Upper lobe of right lung (tissue), 1 donor: Measurements from ENCODE around the gene NAPB. TPM values are rescaled to one million over a fixed set of nuclear protein-coding genes. Genes with fewer than 3 reads are reported as not detected.
"Not testable (repeated sequence)": the region's sequence is repeated elsewhere in the genome, so short reads cannot be mapped to it uniquely, and the experiment has no call there.

Source experiments
- ATAC-seq: fragments of 200-7000 bp; cut with Tn5 transposase; one replicate; pipeline ENCODE4 v1.9.1; 2020; ENCODE audit warnings: mild to moderate bottlenecking, moderate library complexity
- DNase-seq: peaks from one replicate; pipeline ENCODE4 v3.0.0-alpha.2; 2020
- H3K27ac ChIP-seq: fragments of 200-600 bp; one replicate; pipeline ENCODE4 v1.8.0; 2022
- H3K27me3 ChIP-seq: fragments of 200-600 bp; one replicate; pipeline ENCODE4 v1.8.0; 2022; ENCODE audit warnings: mild to moderate bottlenecking
- H3K36me3 ChIP-seq: fragments of 200-600 bp; one replicate; pipeline ENCODE4 v1.8.0; 2022
- H3K4me1 ChIP-seq: fragments of 200-600 bp; one replicate; pipeline ENCODE4 v1.8.0; 2022
- H3K4me3 ChIP-seq: fragments of 200-600 bp; one replicate; pipeline ENCODE4 v1.8.0; 2022; ENCODE audit warnings: mild to moderate bottlenecking
- H3K9me3 ChIP-seq: fragments of 200-600 bp; one replicate; pipeline ENCODE4 v1.8.0; 2022
- CTCF ChIP-seq: fragments of 200-600 bp; IDR thresholded peaks from one replicate; pipeline ENCODE4 v1.8.0; 2022; ENCODE audit warnings: antibody characterized with exemption
- intact Hi-C: fragments of 100-400 bp; cut with DNase I; formaldehyde crosslinking; loops from one replicate; pipeline ENCODE4 v1.11.0; 2022
- long read RNA-seq: library from polyadenylated mRNA; unstranded; transcript quantifications from one replicate; pipeline ENCODE4 v2.0.0, GENCODE V29; 2021
- total RNA-seq: library from RNA; stranded (reverse); fragmentation: NEBNext Ultra II Directional; extraction: Animal tissue kit (Norgen Biotek cat#: 25700); gene quantifications from one replicate; pipeline ENCODE4 v1.2.1, GENCODE V29; 2021
- donor health status: DM: no; HTN: yes; CAD: no; lungs with severe emphysema.

Gene NAPB
- total RNA-seq = 10.8 TPM
- long read RNA-seq, transcript NAPB-201 (11 exons, 3,837 nt) = major isoform, 10 of 33 reads
- long read RNA-seq, transcript NAPB-202 (10 exons, 3,824 nt) = minor isoform, 6 of 33 reads
- long read RNA-seq, partial matches to known transcripts = 1 of 33 reads
- long read RNA-seq, other reads (novel, unspliced or antisense) = 16 of 33 reads

DNA sequence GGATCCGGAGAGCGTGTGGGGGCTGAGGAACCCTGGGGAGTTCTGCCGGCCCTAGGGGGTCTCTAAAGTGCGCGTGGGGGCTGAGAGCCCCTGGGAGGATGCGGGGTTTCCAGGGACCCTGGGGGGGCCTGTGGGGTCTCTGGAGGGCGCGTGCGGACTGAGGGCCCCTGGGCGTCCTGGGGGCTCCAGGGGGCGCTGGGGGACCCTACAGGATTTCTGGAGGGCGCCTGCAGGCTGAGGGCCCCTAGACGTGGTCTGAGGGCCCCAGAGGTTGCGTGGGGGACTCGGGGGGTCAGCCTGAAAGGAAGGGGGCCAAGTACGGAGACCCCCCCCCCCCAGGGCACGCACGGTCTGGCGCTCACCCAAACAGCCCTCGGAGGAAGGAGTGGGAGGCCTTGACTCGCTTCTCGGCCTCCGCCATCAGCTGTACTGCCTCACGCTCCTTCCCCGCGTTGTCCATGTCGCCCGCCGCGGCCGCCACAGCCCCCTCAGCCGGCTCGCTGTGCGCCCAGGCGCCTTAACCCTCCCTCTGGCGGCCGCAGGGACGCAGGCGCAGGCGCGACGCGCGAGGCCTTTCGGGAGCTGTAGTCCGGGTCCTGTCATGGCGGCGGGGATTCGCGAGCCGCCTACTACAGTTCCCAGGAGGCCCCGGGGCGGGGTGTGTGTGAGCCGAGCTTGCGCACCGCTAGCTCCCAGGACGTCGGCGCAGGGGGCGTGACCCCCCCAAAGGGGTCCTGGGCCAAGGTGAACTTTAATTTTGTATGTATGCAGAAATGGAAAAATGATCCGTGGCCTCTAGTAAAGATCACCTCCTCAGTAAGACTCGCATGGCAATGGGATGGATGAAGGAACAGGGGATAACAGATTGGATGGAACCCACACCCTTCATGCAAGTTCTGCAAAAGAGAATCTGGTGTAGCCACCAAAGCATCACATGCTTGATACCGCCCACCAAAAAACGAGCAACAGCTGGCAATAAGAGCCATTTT, at the start of gene NAPB:
Gene NAPB (minus strand): TSS at position 546 of the 989 bp plus-strand sequence. CDS start 86 bp downstream, at position 460.
- peak; percentile 99 for ATAC-seq
- TF ChIP-seq CTCF = peak; percentile 68
- intact Hi-C loops = no loop called here
- DNase-seq = peak; percentile 98
- peak within 1 kb of the TSS; percentile 90 for H3K27ac ChIP-seq
- no peaks in the 10 kb centered on the region for H3K9me3 ChIP-seq
- H3K4me1 ChIP-seq = peaks cover 19% of the 10 kb centered on the region
- H3K27me3 ChIP-seq = no peaks in the 10 kb centered on the region
- H3K4me3 ChIP-seq = peak within 1 kb of the TSS; percentile 90
- no peaks in the 10 kb centered on the region for H3K36me3 ChIP-seq

DNA sequence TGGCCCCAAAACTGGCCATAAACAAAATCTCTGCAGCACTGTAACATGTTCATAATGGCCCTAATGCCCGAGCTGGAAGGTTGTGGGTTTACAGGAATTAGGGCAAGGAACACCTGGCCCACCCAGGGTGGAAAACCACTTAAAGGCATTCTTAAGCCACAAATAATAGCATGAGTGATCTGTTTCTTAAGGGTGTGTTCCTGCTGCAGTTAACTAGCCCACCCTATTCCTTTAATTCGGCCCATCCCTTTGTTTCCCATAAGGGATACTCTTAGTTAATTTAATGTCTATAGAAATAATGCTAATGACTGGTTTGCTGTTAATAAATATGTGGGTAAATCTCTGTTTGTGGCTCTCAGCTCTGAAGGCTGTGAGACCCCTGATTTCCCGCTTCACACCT, 45.7 kb upstream of the NAPB start:
- peaks cover 12% of the 10 kb centered on the region for H3K9me3 ChIP-seq
- H3K4me3 ChIP-seq, H3K27ac ChIP-seq, DNase-seq, ATAC-seq, intact Hi-C loops, H3K27me3 ChIP-seq, H3K4me1 ChIP-seq, H3K36me3 ChIP-seq: not testable (repeated sequence)

DNA sequence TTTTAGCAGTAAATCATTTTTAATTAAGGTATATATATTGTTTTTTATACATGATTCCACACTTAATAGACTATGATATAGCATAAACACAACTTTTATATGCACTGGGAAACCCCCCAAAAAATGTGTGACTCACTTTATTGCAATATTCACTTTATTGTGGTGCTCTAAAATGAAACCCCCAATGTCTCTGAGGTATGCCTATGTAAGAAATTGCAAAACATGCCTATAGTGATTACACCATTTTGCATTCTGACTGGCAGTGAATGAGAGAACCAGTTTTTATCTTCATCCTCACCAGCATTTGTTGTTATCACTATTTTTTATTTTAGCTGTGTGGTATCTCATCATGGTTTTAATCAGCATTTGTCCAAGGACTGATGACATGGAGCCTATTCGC, 39.9 kb upstream of the NAPB start:
- ATAC-seq = no peak
- no peaks in the 10 kb centered on the region for H3K36me3 ChIP-seq
- TF ChIP-seq CTCF = no peak
- H3K27ac ChIP-seq = no peak overlapping the region
- no peaks in the 10 kb centered on the region for H3K9me3 ChIP-seq
- no peaks in the 10 kb centered on the region for H3K27me3 ChIP-seq
- no peak for DNase-seq
- no peaks in the 10 kb centered on the region for H3K4me1 ChIP-seq
- no peak overlapping the region for H3K4me3 ChIP-seq
- intact Hi-C loops = no loop called here

GRCh38 chr20:23459461-23460150, 38.3 kb upstream of the NAPB start:
- Histone ChIP-seq H3K27me3 (no peaks in the 10 kb centered on the region), H3K27ac (no peak overlapping the region), H3K9me3 (no peaks in the 10 kb centered on the region), H3K4me1 (no peaks in the 10 kb centered on the region), H3K4me3 (no peak overlapping the region), H3K36me3 (no peaks in the 10 kb centered on the region)
- intact Hi-C loops = no loop called here
- no peak for ATAC-seq
- no peak for TF ChIP-seq CTCF
- no peak for DNase-seq

DNA sequence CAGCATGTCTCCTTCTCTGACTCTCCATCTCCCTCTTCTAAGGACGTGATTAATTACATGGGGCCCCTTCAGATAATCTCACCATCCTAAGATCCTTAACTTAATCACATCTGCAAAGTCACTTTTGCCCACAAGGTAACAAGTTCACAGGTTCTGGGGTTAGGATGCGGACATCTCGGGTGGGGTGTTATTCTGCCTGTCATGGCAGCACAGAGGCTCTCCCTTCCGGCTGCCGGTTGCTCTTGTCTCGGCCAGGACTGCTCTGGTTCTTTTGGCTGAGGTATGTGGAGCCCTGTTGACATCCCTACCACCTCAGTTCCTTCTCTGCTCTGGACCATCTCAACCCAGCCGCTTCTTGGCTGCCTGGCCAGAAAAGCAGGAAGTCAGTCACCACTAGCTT, 35.6 kb upstream of the NAPB start:
- Histone ChIP-seq H3K27me3 (peaks cover 8% of the 10 kb centered on the region), H3K9me3 (no peaks in the 10 kb centered on the region), H3K4me3 (no peak overlapping the region), H3K27ac (no peak overlapping the region), H3K36me3 (no peaks in the 10 kb centered on the region), H3K4me1 (no peaks in the 10 kb centered on the region)
- no peak for TF ChIP-seq CTCF
- no peak for DNase-seq
- no peak for ATAC-seq
- intact Hi-C loops = no loop called here

- no peak for TF ChIP-seq CTCF
- Histone ChIP-seq H3K36me3 (no peaks in the 10 kb centered on the region), H3K4me1 (no peaks in the 10 kb centered on the region), H3K27me3 (peaks cover 8% of the 10 kb centered on the region), H3K4me3 (no peak overlapping the region), H3K27ac (no peak overlapping the region), H3K9me3 (no peaks in the 10 kb centered on the region)
- ATAC-seq = no peak
- intact Hi-C loops = no loop called here
- DNase-seq = no peak
These were observed 35.1 kb upstream of the NAPB start for GRCh38 chr20:23456409-23456808.
